H1 (cell line): ENCODE data around the gene ASF1B. TPM values are rescaled to one million over a fixed set of nuclear protein-coding genes. Genes with fewer than 3 reads are reported as not detected.

Experiments used
- FOSL1 ChIP-seq: IDR thresholded peaks from 2 replicates; pipeline ENCODE4 v1.6.1; 2011; ENCODE audit warnings: mild to moderate bottlenecking, low read depth, low read length, moderate library complexity; ENCODE audit not compliant: insufficient read depth
- polyA plus RNA-seq, 7 experiments: library from polyadenylated mRNA; depleted of rRNA in 3 of 7; stranded (reverse) in 5 of 7; unstranded in 2 of 7; fragments of >200 nt in 5 of 7; fragments of 200-250 nt in 2 of 7; gene quantifications; 1 replicate in 5 of 7; 2 replicates in 1 of 7; 4 replicates in 1 of 7; pipeline versions ENCODE4 v1.2.1 to v1.2.3, GENCODE V29; 2011 to 2013; ENCODE audit warnings: missing spikeins in 2 of 7, mixed read lengths in 2 of 7
- total RNA-seq: library from RNA; stranded (reverse); fragmentation: NEBNext Ultra II Directional; extraction: Animal tissue kit (Norgen Biotek cat#: 25700); gene quantifications from 2 replicates; pipeline ENCODE4 v1.2.1, GENCODE V29; 2021

The ASF1B gene
- total and polyA plus RNA-seq, 2 of the 8 experiments (the other 6 are each of a cell fraction or from before 2014, with no cell fraction given) = 32.6 to 59.2 TPM

DNA sequence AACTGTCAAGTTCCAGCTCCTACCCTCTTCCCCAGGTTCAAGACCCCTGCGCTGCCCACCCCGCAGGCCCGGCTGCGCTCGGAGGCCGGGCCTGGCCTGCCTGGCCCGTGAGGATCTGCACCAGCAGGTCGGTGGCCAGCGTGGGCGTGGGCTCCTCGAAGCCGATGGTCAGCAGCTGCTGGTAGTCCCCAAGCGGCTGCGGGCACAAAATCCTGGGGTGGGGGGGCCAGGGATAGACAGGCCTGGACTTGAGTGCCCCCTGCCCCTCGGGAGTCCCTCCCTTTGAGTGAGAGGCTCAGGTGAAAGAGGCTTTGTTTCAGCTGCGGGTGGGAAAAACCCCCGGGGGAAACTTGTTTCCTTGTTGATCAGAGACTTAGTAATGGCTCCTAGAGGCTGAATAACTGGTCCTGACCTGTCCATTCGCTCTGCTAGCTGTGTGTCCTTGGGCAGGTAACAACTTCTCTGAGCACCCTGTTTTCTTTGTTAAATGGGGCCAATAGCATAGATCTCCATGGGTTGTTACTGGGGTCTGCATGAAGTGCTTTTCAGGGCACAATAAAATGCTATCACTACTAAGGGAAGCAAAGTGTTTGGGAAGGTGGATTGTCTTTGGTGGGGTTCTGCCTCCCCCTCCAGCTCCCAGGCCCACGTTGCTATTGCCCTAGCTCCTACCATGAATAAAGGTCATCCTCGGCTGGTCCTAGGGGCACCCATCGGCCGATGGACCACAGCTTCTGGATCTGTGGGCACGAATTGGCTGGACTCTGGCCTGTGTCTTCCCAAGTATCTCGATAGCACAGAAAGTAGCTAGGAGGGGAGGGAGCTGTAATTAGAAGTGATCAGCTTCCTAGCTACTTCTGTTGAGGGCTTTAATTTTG lies 54.4 kb downstream of the ASF1B start (continued):
- no peak for TF ChIP-seq FOSL1
- TF ChIP-seq, all 59 proteins: peak for 0
